ENCODE data around the gene HPS1. TPM values are rescaled to one million over a fixed set of nuclear protein-coding genes. Genes with fewer than 3 reads are reported as not detected.

HPS1 gene
- total RNA-seq, 1 experiment from 2014 or later: 47.4 TPM

- no peak overlapping the region for H4K8ac ChIP-seq (replicated peaks; ENCODE audit: insufficient read length, low read depth, low read length)
- no peak overlapping the region for H3K56ac ChIP-seq (ENCODE audit: insufficient read length, low read depth, low read length)
- H2AK5ac ChIP-seq (ENCODE audit: insufficient read length, low read length): no peak overlapping the region
- no peak for DNase-seq
- Mint-ChIP-seq H3K27ac (no peak overlapping the region; a peak in 1 of 7 replicates), H3K4me1 (peaks cover 9 to 12% of the 10 kb centered on the region in 2 experiments), H3K36me3 (ENCODE audit: insufficient read depth in 1 of 3, low read depth in 3 of 3) (no peaks in the 10 kb centered on the region; a peak in 1 of 7 replicates), H3K27me3 (ENCODE audit: low read depth) (peaks cover 16% of the 10 kb centered on the region), H3K9me3 (no peaks in the 10 kb centered on the region), H3K4me3 (no peak overlapping the region)
- no peak overlapping the region for H3K14ac ChIP-seq (ENCODE audit: insufficient read depth, low read length)
- H3K9ac ChIP-seq (ENCODE audit: extremely low read depth, insufficient read length, low read length): no peak overlapping the region
- H4K5ac ChIP-seq (ENCODE audit: insufficient read length, low read depth, low read length): no peak overlapping the region
- H2BK15ac ChIP-seq (ENCODE audit: low read depth, low read length): no peak overlapping the region
- H3K27ac ChIP-seq (ENCODE audit: insufficient read length, low read depth, low read length): no peak overlapping the region
- H2AFZ ChIP-seq (ENCODE audit: low read length): no peak overlapping the region
- H3K27me3 ChIP-seq (ENCODE audit: insufficient read depth, low read length): no peaks in the 10 kb centered on the region
- no peak overlapping the region for H3K18ac ChIP-seq (ENCODE audit: insufficient read length, low read depth, low read length)
- H4K20me1 ChIP-seq (ENCODE audit: control insufficient read depth, insufficient read depth, insufficient read length): no peaks in the 10 kb centered on the region
- no peak overlapping the region for H3K23ac ChIP-seq (ENCODE audit: insufficient read length, low read depth, low read length)
- no peak overlapping the region for H4K91ac ChIP-seq (ENCODE audit: insufficient read length, low read depth, low read length)
- no peaks in the 10 kb centered on the region for H3K23me2 ChIP-seq (ENCODE audit: insufficient read length, low read depth, low read length, poor library complexity, severe bottlenecking)
- TF ChIP-seq CTCF (conservative IDR thresholded peaks at IDR 0.05): no peak
- H3K4me2 ChIP-seq (ENCODE audit: insufficient read depth, insufficient read length, low read length): no peak overlapping the region
- H3K79me2 ChIP-seq (ENCODE audit: insufficient read depth, low read length): no peaks in the 10 kb centered on the region
- H2BK12ac ChIP-seq (ENCODE audit: insufficient read length, low read depth, low read length): no peak overlapping the region
- H3K4me1 ChIP-seq (ENCODE audit: insufficient read depth, low read length): no peaks in the 10 kb centered on the region; the same call in 1 of the 2 replicates
- no peak overlapping the region for H2BK20ac ChIP-seq (ENCODE audit: low read depth, low read length, poor library complexity, severe bottlenecking)
- no peak overlapping the region for H3T11ph ChIP-seq (ENCODE audit: low read length)
- H3K4ac ChIP-seq (ENCODE audit: low read depth, low read length): no peak overlapping the region
- no peaks in the 10 kb centered on the region for H3K9me3 ChIP-seq (ENCODE audit: control insufficient read depth, low read depth, low read length)
- no CpG with 5 or more reads among the region's 8 CpGs for WGBS (ENCODE audit: extremely low coverage, insufficient read length, low lambda C conversion rate)
- H3K79me1 ChIP-seq (ENCODE audit: insufficient read depth, low read depth, low read length, poor library complexity, severe bottlenecking): no peaks in the 10 kb centered on the region
- no peak overlapping the region for H2BK5ac ChIP-seq (ENCODE audit: insufficient read length, low read length)
- no peak overlapping the region for H2BK120ac ChIP-seq (ENCODE audit: low read depth, low read length, poor library complexity, severe bottlenecking)
These were observed 17.4 kb upstream of the HPS1 start for GRCh38 chr10:98463976-98464754.
